ENCODE results near the gene AQP12B.
"Not testable (repeated sequence)": the region's sequence is repeated elsewhere in the genome, so short reads cannot be mapped to it uniquely, and the experiment has no call there.

Gene AQP12B

GRCh38 chr2:240701091-240701735, 18.5 kb upstream of the AQP12B start:
- no peak for DNase-seq

DNA sequence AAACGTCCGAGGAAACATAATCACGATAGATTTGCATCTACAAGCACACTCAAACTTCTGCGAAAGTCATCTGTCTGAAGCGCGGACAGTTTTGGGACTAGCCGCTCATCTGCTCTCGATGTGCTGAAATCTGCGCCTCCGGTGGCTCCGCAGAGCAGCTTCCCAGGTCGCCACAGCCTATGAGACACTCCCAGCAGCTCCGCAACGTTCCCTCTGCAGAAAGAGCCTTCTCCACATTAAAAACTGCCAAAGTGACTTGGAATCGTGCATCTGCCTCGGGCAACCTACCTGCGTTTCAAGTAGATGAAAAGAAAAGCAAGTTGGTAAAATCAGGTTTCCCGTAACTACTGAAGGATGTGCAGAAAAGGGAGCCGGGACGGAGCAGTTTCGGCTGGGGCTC, 17.9 kb upstream of the AQP12B start:
- not testable (repeated sequence) for DNase-seq

DNA sequence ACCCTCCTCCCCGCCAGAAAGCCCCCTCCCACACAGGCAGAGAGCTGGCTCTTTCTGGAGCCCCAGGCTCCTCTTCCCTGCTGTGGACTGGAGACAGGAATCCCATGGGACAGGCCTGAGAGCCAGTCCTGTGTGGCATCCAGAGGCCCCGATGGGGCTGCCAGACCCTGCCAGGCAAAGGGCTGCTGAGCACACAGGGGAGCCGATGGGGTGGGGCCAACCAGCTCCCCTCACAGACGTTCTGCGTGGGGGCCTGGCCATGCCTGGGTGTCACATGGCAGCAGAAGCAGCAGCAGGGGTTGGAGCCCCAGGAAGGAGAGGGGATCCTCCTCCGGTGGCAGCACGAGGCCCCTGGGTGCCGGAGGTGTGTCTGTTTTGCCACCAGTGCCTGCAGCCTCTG, 17.1 kb upstream of the AQP12B start:
- DNase-seq, result not testable (repeated sequence)

GRCh38 chr2:240698852-240699561, 16.3 kb upstream of the AQP12B start:
- not testable (repeated sequence) for DNase-seq

DNA sequence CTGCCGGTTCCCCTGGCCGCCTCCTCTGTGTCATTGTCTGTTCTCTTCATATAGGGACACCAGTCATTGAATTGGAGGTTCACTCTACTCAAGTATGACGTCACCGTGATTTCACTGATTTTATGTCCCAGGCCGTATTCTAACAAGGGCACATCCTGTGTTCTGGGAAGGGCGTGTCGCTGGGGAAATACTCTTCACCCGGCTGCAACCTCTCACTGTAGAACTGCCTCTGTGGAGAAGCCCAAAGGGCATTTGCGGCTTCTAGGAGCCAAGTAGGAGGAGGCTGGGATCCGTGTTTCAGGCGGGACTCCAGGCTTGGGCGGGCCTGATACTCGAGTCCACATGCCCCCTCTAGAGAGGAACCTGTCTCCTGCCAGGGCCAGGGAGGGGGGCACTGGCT, 13.8 kb upstream of the AQP12B start:
- not testable (repeated sequence) for DNase-seq

DNA sequence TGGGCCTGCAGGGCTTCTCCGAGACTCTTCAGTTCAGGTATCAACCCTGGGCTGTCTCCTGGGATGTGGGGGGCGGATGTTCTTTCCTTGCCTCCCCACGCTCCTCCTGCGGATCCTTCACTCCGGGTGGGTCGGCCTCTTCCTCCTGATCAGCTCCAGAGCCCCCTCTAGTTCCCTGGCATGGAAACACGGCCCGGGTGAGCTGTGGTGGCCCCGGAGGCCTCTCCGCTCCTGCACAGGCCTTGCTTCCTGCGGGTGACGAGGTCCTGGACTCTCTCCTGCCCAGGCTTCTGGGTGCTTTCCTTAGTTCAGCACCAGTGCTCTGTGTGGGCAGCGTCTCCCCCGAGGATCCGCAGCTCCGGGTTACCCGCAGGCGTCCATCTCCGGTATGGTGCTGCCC, 12.9 kb upstream of the AQP12B start:
- DNase-seq, result not testable (repeated sequence)

GRCh38 chr2:240694304-240694703, 11.6 kb upstream of the AQP12B start:
- not testable (repeated sequence) for DNase-seq

- not testable (repeated sequence) for DNase-seq
These were observed 10.2 kb upstream of the AQP12B start for GRCh38 chr2:240692583-240693561.

DNA sequence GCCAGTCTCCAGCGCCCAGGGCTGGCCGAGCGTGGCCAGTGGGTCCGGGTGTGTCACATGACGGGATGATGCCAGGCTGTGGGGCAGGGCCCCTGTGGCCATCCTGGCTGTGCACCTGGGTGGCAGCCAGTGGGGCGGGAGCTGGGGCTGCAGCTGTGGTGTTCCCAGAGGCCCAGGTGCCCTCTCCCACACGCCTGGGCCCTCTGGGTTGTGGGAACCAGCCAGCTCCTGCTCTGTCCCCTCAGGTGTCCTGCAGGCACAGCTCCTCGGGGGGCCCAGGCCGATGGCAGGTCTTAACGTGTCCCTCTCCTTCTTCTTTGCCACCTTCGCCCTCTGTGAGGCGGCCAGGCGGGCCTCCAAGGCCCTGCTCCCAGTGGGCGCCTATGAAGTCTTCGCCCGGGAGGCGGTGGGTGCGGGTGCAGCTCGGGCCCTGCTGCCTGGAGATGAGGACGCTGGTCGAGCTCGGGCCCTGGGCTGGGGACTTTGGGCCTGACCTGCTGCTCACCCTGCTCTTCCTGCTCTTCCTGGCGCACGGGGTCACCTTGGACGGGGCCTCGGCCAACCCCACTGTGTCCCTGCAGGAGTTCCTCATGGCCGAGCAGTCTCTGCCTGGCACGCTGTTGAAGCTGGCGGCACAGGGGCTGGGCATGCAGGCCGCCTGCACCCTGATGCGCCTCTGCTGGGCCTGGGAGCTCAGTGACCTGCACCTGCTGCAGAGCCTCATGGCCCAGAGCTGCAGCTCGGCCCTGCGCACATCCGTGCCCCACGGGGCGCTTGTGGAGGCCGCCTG, 9.1 kb upstream of the AQP12B start, which contains the start of gene AQP12A:
TSS of gene AQP12A (plus strand) at position 236 of the 790 bp plus-strand sequence. CDS start at position 284, 48 bp downstream.
- not testable (repeated sequence) for DNase-seq

DNA sequence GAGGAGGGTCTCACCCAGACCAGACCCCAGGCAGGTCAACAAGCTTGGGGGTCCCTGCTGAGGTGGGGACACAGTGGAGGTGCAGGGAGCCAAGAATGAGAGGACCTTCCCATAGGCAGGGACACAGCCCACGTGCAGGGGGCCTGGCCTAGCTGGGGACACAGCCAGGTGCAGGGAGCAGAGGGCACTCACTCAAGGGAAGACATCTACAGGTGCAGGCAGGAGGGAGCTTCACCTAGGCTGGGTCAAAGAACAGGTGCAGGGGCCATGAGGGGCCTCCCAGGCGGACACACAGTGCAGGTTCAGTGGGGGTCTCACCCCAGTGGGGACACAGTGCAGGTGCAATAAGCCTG, 8.4 kb upstream of the AQP12B start:
- not testable (repeated sequence) for DNase-seq

DNA sequence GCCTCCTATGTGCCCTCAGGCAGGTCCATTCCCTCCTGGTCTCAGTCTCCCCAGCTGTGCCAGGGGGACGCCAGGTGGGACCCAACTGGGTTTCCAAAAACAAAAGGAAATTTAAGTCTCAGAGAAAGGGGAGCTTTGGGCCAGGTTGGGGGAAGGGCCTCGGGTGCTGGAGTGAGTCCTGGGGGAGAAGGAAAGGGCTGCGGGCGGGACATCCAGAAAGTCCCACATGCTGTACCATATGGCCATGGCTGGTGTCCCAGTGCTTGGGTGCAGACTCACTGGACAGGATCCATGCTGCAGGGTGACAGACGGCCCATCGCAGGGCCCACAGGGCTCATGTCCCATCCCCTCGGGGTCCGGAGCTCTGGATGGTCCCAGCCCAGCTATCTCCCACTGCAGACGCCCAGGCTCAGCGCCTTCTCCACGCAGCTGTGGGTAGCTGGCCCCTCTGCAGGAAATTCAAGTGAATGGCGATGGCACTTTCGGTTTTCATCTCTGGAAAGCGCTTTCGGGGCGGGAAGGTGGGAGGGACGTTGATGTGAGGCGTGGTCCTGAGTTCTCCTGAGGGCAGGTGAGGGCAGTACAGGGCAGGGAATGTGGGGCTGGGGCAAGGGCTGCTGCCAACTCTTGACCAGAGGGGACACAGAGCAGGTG, 7.9 kb upstream of the AQP12B start:
- not testable (repeated sequence) for DNase-seq

DNA sequence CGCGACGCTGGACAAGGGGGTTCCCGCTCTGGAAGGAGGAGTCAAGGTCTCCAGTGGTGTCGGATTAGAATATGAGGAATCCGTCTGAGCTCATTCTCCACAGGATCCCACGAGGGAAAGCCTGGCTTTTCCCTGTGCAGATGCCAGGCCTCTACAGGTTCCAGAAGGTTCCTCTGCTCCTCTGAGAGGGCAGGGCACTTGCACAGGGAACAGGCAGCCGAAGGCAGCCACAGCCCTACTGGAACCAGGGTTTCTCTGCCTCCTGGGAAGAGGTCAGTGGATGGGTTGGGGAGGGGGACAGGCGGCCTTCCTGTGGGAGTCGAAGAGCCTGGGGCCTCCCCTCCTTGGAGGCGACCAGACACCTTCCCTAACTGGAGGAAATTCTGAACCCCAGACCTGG, 7.3 kb upstream of the AQP12B start:
- DNase-seq, result no peak

- DNase-seq, result no peak
These were observed 5.9 kb upstream of the AQP12B start for GRCh38 chr2:240688553-240688919.

DNA sequence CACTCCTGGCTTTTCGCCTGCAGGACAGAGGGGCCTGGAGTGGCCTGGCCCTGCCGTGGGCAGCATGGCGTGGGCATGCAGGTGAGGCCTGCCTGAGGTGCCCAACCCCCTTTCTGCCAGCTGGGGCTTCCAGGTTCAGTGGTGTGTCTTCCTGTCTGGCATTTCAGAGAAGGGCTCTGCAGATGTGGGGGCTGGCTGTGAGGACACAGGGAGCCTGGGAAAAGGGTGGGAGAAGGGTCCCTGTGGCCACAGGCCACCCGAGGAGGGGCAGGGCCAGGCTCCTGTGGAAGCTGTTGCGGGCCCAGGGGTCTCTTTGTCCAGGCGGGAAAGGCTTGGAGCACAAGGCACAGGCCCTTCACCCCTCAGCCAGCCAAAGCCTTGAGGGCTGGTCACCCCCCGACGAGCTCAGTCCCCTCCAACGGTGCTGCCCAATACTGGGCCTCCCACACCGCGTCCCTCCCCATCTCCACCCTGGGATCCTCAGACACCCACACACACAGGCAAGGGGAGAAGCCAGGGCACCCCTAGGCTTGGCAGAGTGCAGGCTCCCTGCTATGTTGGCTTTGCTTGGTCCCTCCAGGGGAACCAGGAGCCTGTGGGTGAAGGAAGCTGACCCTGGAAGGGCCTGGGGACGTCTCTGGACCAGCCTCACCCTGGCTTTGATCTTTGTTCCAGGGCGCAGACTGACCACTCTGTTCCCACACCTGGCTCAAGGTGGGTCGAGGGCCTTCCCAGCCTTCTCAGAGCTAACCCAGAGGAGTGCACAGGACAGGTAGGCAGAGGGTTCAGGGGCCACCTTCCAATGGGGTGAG, 5.3 kb upstream of the AQP12B start:
- DNase-seq, result no peak

- no peak for DNase-seq
These were observed 4.5 kb upstream of the AQP12B start for GRCh38 chr2:240687045-240687740.

DNA sequence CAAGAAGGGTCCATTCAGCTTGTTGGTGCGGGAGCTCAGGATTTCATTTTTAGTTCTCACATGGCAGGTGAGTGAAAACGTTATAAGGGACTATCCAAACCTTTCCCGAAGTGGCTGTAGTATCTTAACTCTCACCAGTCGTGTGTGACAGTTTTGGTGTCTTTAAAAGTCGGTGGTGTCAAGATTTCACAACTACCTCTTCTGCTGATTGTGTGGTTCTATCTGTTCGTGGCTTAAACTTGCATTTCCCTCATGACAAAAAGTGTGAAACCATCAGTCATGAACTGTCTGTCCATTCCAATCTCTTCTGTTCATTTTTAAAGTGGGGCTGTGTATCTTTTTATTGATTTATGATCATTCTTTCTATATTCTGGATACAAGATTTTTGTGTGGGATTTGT, 3.8 kb upstream of the AQP12B start:
- DNase-seq, result no peak

GRCh38 chr2:240685771-240686371, 3.2 kb upstream of the AQP12B start:
- no peak for DNase-seq

- not testable (repeated sequence) for DNase-seq
These were observed 1.5 kb upstream of the AQP12B start for GRCh38 chr2:240683980-240684728.

DNA sequence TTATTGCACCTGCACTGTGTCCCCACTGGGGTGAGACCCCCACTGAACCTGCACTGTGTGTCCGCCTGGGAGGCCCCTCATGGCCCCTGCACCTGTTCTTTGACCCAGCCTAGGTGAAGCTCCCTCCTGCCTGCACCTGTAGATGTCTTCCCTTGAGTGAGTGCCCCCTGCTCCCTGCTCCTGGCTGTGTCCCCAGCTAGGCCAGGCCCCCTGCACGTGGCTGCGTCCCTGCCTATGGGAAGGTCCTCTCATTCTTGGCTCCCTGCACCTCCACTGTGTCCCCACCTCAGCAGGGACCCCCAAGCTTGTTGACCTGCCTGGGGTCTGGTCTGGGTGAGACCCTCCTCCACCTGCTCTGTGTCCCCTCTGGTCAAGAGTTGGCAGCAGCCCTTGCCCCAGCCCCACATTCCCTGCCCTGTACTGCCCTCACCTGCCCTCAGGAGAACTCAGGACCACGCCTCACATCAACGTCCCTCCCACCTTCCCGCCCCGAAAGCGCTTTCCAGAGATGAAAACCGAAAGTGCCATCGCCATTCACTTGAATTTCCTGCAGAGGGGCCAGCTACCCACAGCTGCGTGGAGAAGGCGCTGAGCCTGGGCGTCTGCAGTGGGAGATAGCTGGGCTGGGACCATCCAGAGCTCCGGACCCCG, 769 bp upstream of the AQP12B start:
- not testable (repeated sequence) for DNase-seq

All from NCI-H524 treated with DMSO at 0.1 percent for 48 hours (cell line).